CD4-positive, alpha-beta T cell treated with Interleukin-10 for 1 hour (primary cell): ENCODE data around the gene WDR6.

ENCODE experiments used
- DNase-seq: peaks from one replicate; pipeline ENCODE4 v3.0.0-alpha.2; 2020

WDR6 gene, protein sequence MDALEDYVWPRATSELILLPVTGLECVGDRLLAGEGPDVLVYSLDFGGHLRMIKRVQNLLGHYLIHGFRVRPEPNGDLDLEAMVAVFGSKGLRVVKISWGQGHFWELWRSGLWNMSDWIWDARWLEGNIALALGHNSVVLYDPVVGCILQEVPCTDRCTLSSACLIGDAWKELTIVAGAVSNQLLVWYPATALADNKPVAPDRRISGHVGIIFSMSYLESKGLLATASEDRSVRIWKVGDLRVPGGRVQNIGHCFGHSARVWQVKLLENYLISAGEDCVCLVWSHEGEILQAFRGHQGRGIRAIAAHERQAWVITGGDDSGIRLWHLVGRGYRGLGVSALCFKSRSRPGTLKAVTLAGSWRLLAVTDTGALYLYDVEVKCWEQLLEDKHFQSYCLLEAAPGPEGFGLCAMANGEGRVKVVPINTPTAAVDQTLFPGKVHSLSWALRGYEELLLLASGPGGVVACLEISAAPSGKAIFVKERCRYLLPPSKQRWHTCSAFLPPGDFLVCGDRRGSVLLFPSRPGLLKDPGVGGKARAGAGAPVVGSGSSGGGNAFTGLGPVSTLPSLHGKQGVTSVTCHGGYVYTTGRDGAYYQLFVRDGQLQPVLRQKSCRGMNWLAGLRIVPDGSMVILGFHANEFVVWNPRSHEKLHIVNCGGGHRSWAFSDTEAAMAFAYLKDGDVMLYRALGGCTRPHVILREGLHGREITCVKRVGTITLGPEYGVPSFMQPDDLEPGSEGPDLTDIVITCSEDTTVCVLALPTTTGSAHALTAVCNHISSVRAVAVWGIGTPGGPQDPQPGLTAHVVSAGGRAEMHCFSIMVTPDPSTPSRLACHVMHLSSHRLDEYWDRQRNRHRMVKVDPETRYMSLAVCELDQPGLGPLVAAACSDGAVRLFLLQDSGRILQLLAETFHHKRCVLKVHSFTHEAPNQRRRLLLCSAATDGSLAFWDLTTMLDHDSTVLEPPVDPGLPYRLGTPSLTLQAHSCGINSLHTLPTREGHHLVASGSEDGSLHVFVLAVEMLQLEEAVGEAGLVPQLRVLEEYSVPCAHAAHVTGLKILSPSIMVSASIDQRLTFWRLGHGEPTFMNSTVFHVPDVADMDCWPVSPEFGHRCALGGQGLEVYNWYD

GRCh38 chr3:49007068-49007770 is at the start of gene WDR6:
Gene WDR6, plus strand, starts transcription at chr3:49007391. Its CDS starts 41 bp downstream, at chr3:49007432.
- peak; percentile 98 for DNase-seq

GRCh38 chr3:48960841-48961413 is 46.3 kb upstream of the WDR6 start:
- DNase-seq = no peak

DNA sequence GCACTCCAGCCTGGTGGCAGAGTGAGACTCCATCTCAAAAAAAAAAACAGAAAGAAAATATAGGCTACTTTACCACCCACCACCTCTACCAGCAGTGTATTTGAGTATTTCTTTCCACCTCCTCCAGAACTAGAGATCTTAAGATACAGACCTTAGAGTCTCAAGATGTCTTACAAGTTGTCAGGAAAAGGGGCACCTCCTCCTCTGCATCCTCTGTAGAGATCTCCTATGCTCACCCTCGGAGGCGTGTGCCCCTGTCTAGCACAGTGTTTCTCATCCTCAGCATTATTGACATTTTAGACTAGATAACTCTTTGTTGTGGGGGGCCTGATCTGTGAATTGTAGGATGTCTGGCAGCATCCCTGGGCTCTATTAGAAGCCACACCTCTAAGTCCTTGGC is 44.9 kb upstream of the WDR6 start:
- no peak for DNase-seq

GRCh38 chr3:48962939-48963338 is 44.3 kb upstream of the WDR6 start:
- no peak for DNase-seq

- DNase-seq = no peak
Observed at GRCh38 chr3:48963591-48963990, 43.6 kb upstream of the WDR6 start.

DNA sequence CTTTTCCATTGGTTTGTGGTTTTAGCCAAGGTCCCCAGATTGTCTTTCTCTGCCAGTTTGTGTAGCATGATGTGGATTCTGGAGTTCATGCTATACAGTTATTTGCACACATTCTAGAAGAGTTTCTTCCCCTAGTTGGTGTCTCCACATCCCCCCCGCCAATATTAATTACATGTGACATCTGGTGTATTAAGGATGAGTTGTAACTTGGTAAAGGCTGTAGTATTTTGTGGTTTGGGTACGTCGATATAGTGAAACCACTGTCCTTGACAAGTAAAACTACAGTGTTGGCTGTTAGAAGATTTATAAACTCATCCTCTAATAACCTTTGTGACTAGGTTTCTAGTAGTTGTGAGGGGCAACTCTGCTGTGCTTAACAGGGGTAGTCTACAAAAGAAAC is 40.8 kb upstream of the WDR6 start:
- no peak for DNase-seq

GRCh38 chr3:48966876-48967361 is 40.3 kb upstream of the WDR6 start:
- no peak for DNase-seq

DNA sequence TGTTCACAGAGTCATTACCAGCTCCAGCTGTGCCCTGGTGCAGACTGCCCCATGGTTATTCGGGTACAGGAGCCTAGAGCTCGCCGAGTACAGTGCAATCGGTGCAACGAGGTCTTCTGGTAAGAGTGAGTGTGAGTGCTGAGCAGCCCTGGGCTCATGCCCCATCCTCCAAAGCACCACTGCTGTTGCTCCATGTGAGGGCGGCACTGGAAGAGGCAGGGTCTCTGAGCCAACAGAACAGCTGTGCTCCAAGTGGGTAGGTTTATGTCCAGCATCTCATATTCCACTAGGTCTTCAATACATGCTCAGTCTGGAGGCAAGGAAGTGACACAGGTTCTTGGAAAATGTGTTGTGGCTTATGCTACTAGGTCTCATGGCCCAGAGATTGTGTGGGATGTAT is 36.6 kb upstream of the WDR6 start:
- DNase-seq = no peak

GRCh38 chr3:48974076-48974864 is 32.9 kb upstream of the WDR6 start:
- DNase-seq = no peak

GRCh38 chr3:48979451-48979850 is 27.7 kb upstream of the WDR6 start:
- DNase-seq = no peak

DNA sequence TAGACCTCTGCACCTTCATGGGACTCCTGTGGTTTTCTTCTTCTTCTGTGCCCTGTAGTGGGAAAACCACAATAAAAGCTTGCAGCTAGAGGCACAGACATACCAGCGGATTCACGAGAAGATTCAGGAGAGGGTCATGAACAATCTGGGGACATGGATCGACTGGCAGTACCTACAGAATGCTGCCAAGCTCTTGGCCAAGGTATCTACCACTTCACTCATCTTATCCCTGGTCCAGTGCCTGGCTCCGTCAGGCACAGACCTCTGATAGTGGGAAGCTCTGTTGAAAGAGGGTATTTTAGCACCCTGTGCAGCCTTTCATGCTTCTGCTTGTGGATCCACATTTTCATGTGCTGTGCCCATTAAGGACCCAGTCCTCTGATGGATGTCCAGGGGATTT is 26.9 kb upstream of the WDR6 start:
- DNase-seq = no peak

- no peak for DNase-seq
Observed at GRCh38 chr3:48982016-48982415, 25.2 kb upstream of the WDR6 start.

DNA sequence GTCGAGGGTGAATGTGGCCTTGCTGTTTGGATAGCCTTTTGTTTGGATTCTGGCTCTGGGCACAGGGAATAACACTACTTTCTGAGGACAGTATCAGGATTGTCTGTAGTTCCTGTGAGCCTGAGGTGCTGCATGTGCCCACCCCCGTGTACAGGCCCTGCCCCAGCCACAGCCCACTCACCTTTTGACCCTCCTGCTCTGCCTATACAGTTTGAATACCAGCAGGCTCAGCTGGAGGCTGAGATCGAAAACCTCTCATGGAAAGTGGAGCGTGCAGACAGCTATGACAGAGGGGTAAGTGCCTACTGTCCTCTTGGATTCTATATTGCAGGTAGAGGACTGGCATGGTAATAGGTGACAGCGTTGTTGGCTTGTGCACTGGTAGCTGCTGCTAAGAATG is 24.5 kb upstream of the WDR6 start:
- DNase-seq = no peak

- DNase-seq = no peak
Observed at GRCh38 chr3:48983096-48983495, 24.1 kb upstream of the WDR6 start.

DNA sequence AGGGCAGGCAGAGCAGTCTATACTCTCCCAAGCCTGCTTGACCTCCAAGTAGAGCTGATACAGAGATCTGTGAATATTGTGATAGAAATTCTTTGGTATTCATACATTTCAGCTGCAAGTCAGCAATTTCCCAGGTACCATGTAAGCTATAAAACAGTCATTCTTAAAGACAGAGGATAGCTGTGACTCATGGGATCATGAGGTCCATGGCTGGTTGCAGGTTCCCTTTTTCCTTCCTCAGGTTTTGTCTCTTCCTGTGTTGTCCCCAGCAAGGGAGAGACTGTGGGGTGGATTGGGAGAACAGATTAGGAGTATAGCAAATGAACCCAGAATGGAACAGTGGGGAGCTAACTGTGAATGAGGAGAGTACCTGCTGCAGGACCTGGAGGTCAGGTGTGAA is 22.5 kb upstream of the WDR6 start:
- DNase-seq = no peak

GRCh38 chr3:48985831-48986376 is 21.3 kb upstream of the WDR6 start:
- no peak for DNase-seq

DNA sequence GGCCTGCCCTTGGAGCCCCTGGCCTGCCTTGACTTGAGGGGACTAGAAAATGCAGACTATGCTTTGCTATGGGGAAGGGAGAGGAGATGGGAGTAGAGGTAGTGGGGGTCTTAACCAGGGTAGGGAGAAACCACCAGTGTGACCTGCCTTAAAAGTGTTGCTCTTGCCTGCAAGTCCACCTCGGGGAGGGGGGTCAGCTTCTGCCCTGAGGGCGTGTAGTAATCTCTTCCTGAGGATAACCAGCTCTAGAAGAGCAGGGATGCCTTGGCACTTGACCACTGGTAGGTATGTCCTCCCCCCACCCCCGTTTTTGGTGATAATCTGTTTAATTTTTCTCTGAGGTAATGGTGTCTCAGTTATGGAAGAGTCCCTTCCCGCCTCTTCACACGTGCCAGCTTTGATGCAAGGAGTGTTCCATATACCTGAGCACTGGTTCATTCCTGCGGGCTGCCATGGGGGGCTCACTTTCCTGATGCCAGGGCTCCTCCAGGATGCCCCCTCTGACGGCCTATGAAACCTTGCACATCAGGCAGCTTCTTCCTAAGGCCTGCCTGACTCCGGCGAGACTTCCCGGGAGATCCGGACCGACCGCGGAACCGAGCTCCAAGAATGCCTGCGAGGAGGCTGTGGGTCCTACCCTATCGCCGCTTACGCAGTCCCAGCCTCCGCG is 17.9 kb upstream of the WDR6 start:
- DNase-seq = no peak

DNA sequence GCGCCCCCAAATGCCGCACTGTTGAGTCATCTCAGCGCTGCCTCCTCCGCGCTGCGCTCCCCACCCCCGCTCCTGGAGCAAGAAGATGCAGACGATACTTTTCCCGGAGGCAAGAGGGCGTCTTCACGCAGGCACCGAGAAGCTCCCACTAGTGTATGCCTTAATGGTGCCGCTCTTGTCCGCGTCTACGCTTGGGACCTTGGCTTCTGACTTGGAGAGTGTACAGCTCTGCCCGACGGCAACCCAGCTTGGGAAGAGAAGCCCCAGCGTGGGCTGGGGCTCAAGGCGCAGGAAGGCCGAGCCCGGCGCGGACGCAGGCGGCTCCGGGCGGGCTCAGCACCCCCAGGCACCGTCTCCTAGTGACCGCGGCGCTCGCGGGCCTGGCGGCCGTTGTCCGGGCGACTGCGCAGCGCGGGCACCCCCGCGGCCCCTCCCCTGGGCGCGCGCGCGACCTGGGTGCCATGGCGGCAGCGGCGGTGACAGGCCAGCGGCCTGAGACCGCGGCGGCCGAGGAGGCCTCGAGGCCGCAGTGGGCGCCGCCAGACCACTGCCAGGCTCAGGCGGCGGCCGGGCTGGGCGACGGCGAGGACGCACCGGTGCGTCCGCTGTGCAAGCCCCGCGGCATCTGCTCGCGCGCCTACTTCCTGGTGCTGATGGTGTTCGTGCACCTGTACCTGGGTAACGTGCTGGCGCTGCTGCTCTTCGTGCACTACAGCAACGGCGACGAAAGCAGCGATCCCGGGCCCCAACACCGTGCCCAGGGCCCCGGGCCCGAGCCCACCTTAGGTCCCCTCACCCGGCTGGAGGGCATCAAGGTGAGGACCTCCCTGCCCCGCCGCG is 17.2 kb upstream of the WDR6 start, which contains the start of gene P4HTM:
P4HTM (plus strand) TSS at position 446 of the 840 bp plus-strand sequence; CDS start at position 462, 16 bp downstream.
- DNase-seq = peak; percentile 73
